ENCODE results near the gene FBN2.

FBN2 gene

DNA sequence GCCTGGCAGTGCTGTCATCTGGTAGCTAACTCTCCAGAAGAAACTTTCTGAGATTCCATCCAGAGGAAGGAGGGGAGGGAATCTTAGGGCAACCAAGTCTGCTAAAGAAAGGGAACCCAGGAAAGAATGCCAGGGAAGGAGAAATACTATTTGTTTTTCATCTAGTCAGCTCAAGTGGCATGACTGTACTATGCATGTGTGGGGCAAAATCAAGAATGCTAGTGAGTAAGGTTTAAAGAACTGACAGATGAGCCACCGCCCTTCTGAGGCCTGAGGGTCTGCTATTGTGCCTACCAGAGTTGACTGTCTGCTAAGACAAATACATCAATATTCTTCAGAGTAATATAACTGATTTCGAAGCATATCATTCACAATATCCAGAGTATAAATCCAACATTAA is 250.3 kb downstream of the FBN2 start:
- no peak for DNase-seq

DNA sequence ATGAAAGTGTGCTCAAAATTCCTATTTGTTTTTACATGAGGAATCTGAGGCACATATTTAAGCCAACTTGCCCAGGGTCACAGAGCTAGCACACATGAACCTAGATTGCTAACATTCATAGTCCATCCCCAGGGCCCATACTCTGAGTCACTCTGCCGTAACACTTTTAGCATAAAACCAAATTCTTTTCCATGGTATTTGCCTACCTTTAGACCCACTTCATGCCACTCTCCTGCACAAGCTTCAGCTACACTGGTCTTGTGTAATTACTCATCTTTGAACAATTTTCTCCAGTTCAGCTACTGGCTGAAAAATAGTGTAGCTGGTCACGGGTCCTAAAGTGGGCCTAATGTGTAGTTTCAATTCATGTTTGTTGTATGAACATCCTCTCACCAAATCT is 253.8 kb downstream of the FBN2 start:
- DNase-seq, result no peak

DNA sequence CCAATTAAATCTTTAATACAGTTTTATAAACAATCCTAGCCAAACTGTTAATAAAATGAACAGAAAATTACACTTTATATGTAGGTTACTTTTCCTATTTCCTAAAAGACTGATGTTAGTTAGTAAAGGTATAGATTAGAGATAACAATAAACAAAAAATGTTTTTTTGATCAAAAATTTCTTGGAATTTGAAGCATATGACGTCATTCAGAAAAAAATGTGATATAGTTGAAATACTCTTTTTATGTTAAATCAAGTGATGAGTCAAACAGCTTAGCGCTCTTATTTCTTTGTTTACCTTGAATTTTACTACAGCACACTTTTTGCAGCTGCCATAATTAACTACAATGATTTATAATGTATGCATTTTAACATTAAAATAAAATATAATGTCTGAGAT is 258.7 kb downstream of the FBN2 start:
- DNase-seq, result no peak

DNA sequence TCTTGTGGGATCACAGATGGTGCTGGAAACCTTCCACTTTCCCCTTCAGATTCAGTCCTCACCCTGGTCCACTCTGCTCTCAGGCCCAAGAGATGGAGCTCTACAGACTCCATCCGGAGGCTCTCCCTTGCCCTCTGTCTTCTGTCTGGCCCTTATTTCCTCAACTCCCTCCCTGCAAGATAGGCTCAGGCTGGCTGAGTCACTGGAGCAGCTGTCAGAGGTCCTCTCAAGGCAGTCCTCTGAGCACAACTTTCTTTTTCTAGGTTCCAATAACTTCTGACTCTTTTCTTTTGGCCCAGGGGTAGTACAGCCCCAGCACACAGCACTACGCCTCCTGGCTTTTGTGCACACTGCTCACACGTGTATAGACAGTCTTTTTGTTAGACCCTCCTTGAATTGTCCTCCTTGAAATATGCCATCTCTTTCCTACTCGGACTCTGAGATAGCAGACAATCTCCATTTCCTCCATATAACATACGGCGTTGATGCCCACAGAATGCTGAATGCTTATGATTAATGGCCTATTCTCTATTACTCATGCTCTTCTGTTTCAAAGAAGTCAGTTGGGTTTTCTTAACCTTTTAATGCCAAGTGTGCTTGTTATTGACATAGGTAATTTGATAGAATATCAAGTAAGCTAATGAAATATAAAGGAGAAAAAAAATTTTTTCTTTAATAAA is 261.4 kb downstream of the FBN2 start:
- no peak for DNase-seq

DNA sequence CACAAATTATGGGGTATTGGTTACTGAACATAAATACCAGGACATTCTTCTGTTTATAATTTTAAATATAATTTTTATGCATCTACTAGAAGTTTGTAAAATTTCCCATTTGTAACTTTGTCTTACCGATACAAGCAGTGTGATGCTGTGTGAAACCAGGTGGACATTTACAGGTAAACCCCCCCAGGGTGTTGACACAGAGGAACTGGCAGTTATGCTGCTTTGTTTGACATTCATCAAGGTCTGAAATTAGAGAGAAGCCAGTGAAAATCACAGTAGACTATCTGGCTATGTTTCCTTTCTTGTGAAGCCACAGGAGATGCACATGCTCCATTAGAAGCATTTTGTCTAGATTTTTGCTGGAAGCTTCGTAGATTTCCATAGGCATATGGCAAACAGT is 263.6 kb downstream of the FBN2 start:
- DNase-seq, result no peak

DNA sequence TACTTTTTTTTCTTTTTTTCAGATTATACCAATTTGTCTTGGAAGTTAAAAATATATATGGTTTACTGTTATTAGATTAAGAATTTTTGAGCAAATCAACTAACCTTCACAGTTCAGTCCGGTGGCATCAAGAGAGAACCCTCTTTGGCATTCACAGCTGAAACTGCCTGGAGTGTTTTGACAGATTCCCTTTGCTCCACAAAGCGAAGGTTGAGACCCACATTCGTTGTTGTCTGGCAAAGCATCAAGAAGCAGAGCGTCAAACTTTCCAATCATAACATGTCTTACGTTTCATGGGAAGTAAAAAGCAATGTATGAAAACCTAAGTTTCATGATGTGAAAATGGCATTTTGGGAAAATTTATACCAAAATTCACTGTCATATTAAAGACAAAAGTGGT is 264.3 kb downstream of the FBN2 start:
- DNase-seq, result no peak

DNA sequence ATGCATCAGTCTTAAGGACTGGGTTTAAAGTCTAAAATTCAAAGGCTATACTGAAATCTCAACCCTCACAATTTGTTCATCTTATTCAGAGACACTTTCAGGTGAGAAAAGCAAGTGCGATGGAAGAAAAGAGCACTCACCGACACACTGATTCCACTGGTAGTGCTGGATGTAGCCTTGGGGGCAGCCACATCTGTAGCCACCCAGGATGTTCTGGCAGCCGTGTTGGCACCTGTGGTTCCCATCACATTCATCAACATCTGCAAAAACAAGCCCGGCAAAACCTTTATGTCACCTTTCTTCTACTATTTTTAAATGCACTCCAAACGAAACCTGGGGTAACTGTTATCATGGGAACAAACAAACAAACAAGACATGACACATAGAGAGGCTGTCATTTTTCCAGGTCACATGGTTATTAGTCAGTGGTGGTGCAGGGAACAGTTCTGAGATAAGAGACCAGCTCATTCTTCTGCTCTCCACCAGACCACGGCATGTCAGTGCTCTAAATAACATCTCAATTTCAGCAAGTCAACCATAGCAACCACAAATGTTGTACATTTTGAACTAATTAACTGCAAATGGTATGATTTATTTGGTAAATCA is 266.1 kb downstream of the FBN2 start:
- no peak for DNase-seq

DNA sequence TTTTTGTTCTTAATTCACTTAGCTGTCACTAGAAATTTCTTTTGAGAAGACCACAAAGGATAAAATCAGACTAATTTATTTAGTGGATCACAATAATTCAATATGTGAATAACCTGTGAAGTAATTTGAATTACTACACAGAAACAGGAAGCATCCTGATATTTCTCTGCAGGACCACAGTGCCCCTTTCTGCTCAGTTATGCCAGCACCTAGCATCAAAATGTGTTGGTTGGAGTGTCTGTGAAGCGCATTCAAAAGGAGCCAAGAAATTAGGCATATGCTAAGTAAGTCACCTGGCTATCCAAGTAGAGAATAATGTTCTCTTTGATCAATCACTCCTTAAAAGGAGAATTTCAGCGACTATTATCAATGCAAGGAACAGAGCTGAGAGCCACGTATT is 267.0 kb downstream of the FBN2 start:
- DNase-seq, result no peak

DNA sequence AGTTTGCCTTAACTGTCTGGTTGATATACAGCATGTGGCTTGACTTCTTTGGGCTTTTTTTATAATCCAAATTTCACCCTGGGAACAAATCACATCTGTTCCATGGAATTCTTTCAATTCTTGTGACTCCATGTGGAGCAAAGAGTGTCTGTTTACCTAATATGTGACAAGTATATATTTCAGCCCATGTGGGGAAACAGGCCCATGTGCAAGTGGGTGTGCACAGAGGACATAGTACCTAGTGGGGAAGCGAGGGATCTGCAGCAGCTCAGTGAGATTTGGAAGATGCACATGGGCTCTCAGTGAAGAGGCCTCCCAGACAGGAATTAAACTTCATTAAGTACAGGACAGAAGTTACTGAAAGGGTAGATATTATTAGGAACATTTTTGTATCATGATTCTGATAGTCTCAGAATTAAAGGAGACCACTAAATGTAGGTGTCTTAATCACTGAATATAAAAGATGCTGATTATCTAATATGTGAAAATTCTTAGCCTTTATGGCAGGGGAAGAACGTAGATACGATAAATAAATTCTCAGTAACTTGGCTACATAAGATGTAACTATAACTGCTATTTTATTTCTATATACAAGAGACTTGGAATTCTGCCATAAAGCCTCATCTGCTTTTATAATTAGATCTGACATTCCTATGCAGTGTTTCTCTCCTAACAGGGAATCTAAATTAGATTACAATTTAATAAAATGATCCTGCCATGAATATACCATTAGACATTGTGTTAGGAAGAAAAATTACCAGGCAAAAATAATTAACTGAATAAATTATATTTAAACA is 273.3 kb downstream of the FBN2 start:
- DNase-seq, result no peak

DNA sequence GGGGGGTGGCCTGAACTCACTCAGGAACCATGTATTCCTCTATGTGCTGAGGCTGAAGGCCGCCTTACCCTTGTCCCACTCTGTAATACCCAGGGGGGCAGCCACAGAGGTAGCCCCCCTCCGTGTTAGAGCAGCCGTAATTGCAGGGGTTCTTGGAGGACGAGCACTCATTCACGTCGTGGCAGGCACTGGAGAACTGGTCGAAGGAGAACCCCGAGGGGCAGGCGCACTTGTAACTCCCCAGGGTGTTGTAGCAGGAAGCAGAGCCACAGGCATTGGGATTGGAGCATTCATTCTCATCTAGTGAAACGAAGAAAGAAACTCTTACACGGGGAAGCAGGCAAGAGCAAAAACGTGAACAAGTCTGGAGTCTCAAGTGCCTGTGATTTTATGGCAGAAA is 274.7 kb downstream of the FBN2 start:
- no peak for DNase-seq

DNA sequence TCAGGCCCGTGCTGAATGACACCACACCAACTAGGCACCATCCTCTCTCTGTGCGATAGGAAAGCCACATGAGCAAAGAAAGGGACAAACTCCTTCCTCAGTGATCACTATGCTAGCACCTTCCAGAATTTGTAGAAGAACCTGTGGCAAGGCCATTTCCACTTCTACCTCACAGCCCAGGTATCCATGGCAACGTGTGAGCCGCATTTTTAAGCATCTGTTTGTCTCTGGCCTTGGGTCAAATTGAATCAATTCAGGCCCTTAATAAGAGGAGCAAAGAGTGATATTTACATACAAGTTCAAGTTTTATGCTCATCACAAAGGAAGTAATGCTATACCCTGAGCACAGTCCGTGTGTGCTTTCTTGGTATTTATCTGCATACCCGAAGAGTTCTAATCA is 275.1 kb downstream of the FBN2 start:
- no peak for DNase-seq

DNA sequence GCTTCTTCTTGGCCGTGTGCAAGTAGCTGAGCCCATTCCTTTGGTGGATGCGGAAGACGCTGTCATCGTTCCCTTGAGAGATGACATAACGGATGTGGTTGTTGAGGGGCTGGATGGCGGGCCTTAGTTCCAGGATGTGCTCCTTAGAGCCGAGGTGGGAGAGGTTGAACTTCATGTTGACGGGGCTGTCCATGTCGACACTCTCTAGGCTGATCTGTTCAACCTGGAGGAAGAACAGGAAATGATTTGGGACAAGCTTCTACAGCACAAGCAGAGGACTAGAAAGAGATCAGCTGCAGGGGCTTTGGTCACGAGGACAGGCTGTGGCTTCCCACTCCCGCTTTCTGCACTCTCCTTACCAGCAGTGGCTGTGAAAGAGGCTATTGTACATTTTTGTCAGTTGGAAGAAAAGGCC is 278.4 kb downstream of the FBN2 start:
- no peak for DNase-seq

DNA sequence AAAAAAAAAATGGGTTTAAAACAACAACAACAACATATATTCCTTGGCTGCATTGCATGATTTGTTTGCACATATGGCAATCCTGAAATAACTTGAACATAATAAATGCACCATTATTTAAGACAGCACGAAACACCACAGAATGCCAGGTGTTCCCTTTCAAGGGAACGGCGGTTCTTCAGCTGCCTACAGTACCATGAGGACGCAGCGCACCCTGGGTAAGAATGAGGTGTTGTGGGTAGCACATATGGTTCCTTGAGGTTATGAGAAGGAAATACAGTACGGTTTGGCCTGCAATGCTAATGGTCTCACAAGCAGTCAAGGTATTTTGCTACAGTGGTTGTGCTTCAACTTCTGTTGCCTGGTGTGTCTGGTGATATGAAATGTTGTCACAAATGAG is 279.7 kb downstream of the FBN2 start:
- no peak for DNase-seq

DNA sequence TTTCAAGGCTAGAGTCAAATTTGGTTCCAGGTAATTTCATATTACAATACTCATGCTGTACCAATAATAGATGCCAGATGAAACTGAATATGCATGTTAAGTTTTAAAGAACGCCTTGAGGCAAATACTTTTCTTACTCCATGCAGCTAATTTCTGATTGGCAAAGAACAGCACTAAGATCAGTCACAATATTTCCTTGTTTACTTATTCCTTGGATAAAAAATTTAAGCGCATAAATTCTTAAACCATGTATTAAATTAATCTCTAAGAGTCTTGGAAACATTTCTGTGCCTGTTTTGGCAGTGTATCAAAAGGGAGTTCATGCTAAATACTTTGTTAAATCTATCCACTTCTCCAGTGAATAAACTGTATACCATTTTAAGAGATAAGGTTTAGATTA is 281.0 kb downstream of the FBN2 start:
- no peak for DNase-seq

DNA sequence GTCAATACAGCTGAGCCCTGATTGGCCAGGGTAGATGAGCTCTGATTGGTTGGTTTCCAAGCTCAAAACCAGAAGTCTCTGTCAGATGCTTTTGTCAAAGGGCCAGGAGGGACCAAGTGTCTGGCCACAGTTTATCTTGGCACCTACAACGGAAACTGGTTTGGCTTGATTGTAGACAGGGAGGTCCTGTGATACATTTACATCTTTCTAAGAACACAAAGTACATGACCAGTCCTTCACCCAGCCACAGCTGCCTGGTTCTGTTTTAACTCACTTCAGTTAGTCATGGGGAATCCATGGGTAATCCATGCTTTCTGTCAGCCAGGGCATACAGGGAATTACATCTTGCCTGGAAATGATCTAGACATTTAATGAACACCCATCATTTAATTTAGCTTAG is 283.3 kb downstream of the FBN2 start:
- no peak for DNase-seq

DNA sequence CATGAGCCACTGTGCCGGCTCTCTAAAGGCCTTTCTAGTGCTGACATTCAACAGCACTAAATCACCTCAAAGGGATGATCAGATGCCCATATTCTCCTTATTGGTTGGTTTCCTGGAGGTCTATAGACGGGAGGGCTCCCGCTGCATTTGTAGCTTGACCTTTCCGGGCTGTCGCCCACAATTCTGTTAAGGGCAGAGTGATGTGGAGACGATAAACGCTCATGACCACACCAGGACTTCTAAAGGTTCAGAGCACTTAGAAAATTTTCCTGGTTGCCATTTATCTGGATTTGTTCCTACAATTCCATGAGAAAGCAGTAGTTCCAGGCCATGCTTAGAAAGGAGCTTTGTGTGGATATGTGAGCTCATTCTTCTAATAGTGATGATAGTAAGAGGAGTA is 284.2 kb downstream of the FBN2 start:
- no peak for DNase-seq

DNA sequence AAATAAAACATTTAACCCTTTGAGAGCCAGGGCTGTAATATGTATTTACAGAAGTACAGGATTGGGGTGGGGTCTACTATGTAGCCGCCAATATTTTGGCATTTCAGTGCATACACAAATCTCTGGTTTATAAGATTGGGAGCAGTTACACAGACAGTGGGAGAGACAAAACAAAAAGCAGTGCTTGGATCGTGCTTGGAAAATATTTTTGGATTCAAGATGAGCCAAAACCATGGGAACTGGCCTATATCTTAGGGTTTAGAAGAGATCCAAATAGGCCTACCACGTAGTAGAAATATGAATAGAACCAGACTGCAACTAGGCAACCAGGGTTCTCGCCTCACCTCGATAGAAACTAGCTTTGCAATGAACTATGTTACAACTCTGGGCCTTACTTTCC is 284.9 kb downstream of the FBN2 start:
- no peak for DNase-seq

DNA sequence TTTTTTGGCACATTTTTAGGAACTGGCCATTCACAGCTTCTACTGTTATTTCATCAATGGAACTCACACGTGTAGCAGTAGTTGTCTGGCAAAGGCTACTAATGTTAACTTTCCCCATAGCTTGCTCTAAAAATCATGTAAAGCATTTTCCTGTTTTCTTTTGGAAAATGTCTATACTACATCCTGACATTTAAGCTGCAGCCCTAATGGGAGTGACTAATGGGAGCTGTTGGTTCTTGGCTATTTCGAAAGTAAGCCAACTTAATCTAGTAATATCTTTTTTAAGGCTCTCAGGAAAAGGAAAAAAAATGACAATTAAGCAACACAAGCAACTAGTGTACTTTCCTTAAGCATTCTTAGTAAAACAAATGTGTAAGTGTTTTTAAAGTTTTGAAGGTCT is 285.3 kb downstream of the FBN2 start:
- DNase-seq, result no peak

DNA sequence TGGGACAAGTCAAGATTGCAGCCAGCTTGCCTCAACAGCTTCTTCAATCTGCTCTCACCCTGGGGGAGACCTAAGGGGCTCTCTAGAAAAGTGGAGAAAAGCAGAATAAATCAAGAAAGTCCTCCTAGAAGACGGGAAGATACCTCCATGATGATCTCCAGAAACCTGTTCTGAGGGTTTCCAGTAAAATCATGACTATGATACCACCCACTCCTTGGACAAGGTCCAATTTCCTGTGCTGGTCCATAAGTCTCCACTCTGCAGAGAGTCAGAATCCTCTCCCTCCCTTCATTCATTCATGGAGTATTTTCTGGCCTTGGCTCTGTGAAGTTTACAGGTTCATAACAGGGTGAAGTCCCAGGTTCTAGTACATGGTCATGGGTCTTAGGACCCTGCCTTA is 285.8 kb downstream of the FBN2 start:
- no peak for DNase-seq

DNA sequence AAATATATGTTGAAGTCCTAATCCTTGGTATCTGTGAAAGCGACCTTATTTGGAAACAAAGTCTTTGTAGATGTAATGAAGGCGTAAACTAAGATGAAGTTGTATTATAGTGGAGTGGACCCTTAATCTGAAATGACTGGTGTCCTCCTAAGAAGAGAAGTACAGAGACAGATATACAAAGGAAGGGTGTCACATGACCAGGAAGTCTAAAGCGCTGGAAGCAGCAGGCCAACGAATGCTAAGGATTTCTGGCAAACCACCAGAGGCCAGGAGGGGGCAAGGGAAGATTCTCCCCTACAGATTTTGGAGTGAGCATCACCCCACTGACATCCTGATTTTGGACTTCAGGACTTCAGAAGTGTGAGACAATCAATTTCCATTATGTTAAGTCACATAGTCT is 292.1 kb downstream of the FBN2 start:
- DNase-seq, result no peak

DNA sequence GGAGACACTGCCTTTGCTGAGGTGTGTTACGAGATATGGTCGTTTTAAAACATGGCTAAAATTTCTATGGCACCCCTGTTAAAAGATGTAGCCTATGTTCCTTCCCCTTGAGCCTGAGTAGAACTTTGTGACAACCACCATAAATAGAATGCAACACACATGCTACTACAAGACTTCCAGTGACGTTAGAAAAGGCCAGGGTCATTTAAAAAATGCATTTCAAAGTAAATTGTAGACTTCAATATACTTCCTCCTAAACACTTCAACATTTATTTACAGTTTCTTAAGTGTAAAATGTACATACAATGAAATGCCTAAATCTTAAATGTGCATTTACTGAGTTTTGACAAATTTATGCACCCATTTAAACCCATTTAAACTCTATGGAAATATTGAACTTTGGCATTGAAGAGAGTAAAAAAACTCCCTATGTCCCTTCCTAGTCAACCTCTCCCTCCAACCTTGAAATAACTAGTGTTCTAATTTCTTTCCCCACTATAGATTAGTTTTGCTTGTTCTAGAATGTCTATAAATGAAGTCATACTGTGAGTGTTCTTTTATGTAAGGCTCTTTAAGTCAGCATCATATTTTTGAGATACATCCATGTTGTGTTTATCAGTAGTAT is 294.0 kb downstream of the FBN2 start:
- no peak for DNase-seq

DNA sequence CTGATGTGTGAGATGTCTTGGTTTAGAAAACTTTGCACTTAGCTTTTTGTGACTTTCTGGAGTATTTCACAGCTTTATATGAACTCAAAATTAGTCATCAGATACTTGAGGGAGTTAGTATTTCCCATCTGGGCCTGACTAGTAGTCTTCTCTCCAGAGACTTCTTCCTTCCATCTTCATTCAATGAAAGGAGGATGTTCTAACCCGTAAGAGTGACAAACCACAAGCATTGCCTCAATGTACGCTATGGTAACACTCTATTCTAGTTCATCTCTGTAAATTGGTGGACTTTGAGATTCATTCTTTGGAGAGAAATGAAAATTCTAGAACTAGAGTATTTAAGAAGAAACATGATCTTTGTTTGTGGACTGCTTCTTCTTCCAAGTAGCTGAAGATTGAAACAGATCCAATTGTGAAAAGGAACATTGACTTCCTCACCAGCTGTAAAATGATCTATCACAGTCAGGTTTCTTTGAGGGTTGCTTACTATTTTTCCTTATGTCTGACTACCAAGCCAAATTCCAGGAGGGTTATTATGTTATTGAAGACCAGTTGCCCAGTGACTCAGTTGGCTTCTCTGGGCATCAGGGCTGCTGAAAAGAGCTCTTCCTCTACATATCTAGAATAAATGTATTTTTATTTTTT is 296.9 kb downstream of the FBN2 start:
- DNase-seq, result no peak

DNA sequence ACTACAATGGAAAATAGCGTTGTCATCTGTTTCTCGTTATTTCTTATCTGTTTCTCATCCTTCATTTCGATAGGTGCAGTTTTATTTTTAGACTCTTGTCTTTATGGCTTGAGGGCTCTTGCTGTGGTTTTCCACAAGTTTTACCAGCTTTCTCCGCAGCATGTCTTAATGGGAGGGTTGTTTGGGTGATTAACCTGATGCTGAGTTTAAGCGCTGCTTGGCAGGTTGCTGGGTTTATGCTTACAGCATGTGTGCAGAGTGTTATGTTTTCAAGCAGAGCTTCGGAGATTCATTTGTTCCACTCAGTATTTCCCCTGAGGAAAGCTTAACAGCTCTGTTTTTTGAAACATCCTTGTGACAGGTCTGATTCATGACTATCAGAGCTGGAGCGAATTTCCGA is 300.5 kb downstream of the FBN2 start:
- no peak for DNase-seq
